Mucosa of rectum (tissue), 2 donors: ENCODE data around the gene MESD.
A peak's percentile ranks its signal among the peaks of the same experiment; 100 is the strongest.

Experiments used
- H3K27ac ChIP-seq, 2 donors: one replicate each; pipeline ENCODE4 v1.7.0; 2013; ENCODE audit warnings: inconsistent platforms in 2 of 2, low read depth in 2 of 2, low read length in 2 of 2
- H3K27me3 ChIP-seq, 2 donors: one replicate each; pipeline ENCODE4 v1.7.0; 2013; ENCODE audit warnings: low read length in 2 of 2; ENCODE audit not compliant: control insufficient read depth in 2 of 2, insufficient read depth in 2 of 2
- H3K36me3 ChIP-seq, 2 donors: one replicate each; pipeline ENCODE4 v1.7.0; 2013; ENCODE audit warnings: low read length in 2 of 2; ENCODE audit not compliant: control insufficient read depth in 2 of 2, insufficient read depth in 2 of 2
- H3K4me1 ChIP-seq, 2 donors: one replicate each; pipeline ENCODE4 v1.7.0; 2013; ENCODE audit warnings: low read length in 2 of 2, mild to moderate bottlenecking in 1 of 2; ENCODE audit not compliant: control insufficient read depth in 2 of 2, insufficient read depth in 2 of 2
- H3K4me3 ChIP-seq, 2 donors: one replicate each; pipeline ENCODE4 v1.7.0; 2013; ENCODE audit warnings: low read length in 2 of 2
- H3K9ac ChIP-seq, 2 donors: one replicate each; pipeline ENCODE4 v1.7.0; 2013; ENCODE audit warnings: low read length in 2 of 2, low read depth in 1 of 2, mild to moderate bottlenecking in 1 of 2
- H3K9me3 ChIP-seq, 2 donors: one replicate each; pipeline ENCODE4 v1.7.0; 2013; ENCODE audit warnings: low read length in 2 of 2; ENCODE audit not compliant: control insufficient read depth in 2 of 2
- donor health status: healthy.
- donor health status: Normal muscosa, but diverticular disease.

MESD gene

DNA sequence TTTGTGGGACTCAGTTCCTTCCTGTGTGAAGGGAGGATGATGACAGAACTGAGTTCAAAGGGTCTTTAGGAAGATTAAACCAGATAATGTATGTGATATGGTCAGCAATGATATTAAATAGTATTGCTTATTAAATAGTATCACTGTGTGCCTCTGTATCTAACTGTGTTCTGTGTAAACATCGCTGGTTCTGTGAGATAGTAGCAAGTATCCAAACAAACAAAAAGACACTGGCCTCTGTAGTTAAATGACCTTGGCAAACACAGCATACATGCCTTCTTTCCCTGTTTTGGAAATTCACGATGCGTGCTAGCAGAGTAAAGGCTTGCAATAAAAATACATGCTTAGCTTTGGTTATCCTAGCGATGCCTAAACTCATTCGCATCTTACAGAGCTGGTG is 76.1 kb downstream of the MESD start:
- Histone ChIP-seq H3K9ac (no peak overlapping the region), H3K36me3 (peaks cover 0 to 6% of the 10 kb centered on the region in 2 donors), H3K9me3 (no peaks in the 10 kb centered on the region), H3K4me3 (no peak overlapping the region), H3K27ac (no peak overlapping the region), H3K4me1 (peaks cover 0 to 3% of the 10 kb centered on the region in 2 donors), H3K27me3 (no peaks in the 10 kb centered on the region)

DNA sequence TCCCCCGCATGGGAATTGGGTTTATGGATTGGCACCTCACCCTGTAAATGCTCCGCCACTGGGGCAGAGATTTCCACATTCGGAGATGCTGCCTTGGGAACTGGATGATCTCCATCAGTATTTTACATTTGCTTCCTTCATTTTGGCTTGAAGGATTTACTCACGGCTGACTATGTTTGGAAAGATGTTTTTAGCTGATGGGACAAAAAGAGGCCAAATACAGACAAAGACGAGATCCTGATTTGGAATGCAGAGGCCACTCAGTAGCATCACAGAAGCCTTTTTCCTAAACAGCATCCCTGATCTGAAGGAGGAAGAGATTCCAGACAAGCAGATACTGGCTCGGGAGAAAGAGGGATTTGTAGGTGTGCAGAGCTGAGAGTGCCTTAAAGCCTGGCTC is 76.9 kb downstream of the MESD start:
- Histone ChIP-seq H3K9ac (no peak overlapping the region), H3K36me3 (peaks cover 0 to 6% of the 10 kb centered on the region in 2 donors), H3K4me3 (no peak overlapping the region), H3K27ac (no peak overlapping the region), H3K9me3 (no peaks in the 10 kb centered on the region), H3K4me1 (peaks cover 0 to 3% of the 10 kb centered on the region in 2 donors), H3K27me3 (no peaks in the 10 kb centered on the region)

DNA sequence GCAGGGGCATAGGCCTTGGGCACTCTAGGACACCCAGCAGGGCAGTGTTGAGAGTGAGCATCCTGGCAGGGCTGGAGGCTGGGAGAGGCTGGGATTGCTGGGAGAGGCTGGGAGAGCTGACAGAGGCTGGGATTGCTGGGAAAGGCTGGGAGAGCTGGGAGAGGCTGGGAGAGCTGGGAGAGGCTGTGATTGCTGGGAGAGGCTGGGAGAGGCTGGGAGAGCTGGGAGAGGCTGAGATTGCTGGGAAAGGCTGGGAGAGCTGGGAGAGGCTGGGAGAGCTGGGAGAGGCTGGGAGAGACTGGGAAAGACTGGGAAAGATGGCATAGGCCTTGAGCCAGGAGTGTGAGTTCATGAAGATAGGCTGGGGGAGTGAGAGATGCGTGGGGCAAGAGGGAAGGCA is 77.8 kb downstream of the MESD start:
- no peak overlapping the region for H3K9ac ChIP-seq
- no peaks in the 10 kb centered on the region for H3K9me3 ChIP-seq
- H3K27ac ChIP-seq, result peak overlapping the region; percentile 10
- H3K36me3 ChIP-seq, result peaks cover 0 to 6% of the 10 kb centered on the region in 2 donors
- H3K4me1 ChIP-seq, result peaks cover 0 to 3% of the 10 kb centered on the region in 2 donors
- H3K4me3 ChIP-seq, result no peak overlapping the region
- H3K27me3 ChIP-seq, result no peaks in the 10 kb centered on the region

DNA sequence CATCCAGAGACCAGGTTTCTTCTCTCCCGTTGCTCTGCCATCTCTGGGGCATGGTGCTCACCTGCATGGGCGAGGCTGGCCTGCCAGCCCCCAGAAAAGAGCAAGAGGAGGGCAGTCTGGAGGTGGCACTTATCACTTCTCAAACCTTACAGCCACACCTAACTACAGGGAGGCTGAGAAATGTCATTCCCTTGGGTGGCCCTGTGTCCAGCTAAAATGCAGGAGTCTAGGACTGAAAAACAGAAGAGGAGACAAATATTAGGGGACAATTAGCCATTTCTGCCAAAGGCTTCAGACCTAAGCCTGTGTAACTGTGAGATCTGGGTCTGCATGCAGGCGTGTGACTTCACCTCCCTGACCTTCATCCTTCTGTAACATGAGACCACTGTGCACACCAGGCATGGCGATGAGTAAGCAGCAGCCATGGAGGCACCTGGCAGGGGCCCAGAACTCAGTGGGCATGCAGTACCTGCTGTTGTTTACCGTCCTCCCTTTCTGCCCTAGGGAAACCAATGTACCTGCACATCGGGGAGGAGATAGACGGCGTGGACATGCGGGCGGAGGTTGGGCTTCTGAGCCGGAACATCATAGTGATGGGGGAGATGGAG is 83.4 kb downstream of the MESD start:
- H3K9ac ChIP-seq, result no peak overlapping the region
- H3K36me3 ChIP-seq, result peaks cover 0 to 6% of the 10 kb centered on the region in 2 donors
- no peak overlapping the region for H3K4me3 ChIP-seq
- no peaks in the 10 kb centered on the region for H3K27me3 ChIP-seq
- H3K27ac ChIP-seq, result no peak overlapping the region
- H3K4me1 ChIP-seq, result no peaks in the 10 kb centered on the region
- no peaks in the 10 kb centered on the region for H3K9me3 ChIP-seq

DNA sequence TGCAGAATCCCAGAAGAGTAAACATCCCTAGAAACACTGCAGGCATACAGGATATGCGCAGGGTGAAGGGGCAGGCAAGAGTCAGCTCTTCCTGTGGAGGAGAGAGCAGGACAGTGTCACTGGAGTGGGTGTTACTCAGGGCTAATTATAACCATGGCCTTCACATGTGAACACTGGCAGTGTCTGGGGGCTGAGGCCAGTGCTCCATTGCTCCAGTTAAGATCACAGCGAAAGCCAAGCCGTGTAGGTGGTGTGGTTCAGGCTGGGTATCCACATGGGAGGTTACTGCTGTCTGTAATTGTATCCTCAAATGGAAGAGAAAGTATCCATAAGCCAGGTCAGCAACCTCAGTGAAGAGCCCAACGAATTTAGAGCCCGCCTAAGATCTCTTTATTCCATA is 84.6 kb downstream of the MESD start:
- peaks cover 0 to 6% of the 10 kb centered on the region in 2 donors for H3K36me3 ChIP-seq

DNA sequence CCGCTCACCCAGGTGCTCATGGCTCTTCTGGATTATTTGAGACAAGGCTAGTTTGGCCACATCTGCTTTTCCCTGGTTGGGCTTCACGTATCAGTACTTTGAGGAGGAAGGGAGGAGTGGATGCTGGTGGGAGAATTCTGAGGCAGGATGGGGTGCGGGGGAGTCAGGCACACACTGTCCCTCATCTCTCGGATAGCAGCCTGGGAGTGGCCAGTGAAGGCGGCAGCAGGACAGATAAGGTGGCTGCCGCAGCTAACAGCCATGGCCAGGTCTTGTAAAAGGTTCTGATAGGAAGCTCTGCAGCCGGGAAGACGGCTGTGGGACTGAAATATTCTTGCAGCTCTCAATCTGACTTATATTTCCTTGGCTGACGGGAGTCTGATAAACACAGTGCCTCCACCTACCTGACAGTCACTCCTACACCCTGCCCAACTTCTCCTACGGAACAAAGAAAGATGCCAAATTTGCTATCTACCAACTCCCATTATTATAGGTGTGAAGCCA is 87.3 kb downstream of the MESD start:
- no peaks in the 10 kb centered on the region for H3K9me3 ChIP-seq
- H3K27me3 ChIP-seq, result no peaks in the 10 kb centered on the region
- H3K4me3 ChIP-seq, result no peak overlapping the region
- no peak overlapping the region for H3K27ac ChIP-seq
- H3K36me3 ChIP-seq, result no peaks in the 10 kb centered on the region
- H3K4me1 ChIP-seq, result no peaks in the 10 kb centered on the region
- H3K9ac ChIP-seq, result no peak overlapping the region

More for the DNA sequence above, 84.6 kb downstream of the MESD start:
- H3K9ac ChIP-seq, result no peak overlapping the region
- H3K4me3 ChIP-seq, result no peak overlapping the region
- H3K9me3 ChIP-seq, result no peaks in the 10 kb centered on the region
- H3K4me1 ChIP-seq, result no peaks in the 10 kb centered on the region
- no peak overlapping the region for H3K27ac ChIP-seq
- no peaks in the 10 kb centered on the region for H3K27me3 ChIP-seq

DNA sequence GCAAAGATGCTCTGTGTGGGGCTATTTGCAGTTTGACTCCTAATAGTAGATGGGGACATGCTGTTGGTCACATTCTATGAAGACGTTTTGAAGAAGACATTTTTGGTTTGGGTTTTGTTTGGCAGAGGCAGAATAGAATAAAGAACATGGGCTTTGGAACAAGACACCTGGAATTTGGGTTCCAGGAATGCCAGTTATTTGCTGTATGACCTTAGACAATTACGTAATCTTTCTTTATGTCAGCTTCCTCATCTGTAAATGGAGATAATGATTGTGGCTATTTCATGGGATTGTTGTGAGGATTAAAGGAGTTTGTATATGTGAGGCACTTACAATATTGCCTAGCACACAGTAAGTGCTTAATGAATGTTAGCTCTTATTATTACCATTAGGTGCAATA is 91.6 kb downstream of the MESD start:
- H3K9ac ChIP-seq, result no peak overlapping the region
- no peak overlapping the region for H3K4me3 ChIP-seq
- peaks cover 0 to 2% of the 10 kb centered on the region in 2 donors for H3K9me3 ChIP-seq
- no peaks in the 10 kb centered on the region for H3K36me3 ChIP-seq
- H3K27me3 ChIP-seq, result no peaks in the 10 kb centered on the region
- H3K27ac ChIP-seq, result no peak overlapping the region
- H3K4me1 ChIP-seq, result peaks cover 0 to 2% of the 10 kb centered on the region in 2 donors
